IMR-90 (cell line): Measurements from ENCODE around the gene TRIM66. TPM values are rescaled to one million over a fixed set of nuclear protein-coding genes. Genes with fewer than 3 reads are reported as not detected.

Experiments
- ATAC-seq: fragments of 200-7000 bp; cut with Tn5 transposase; 2 replicates; pipeline ENCODE4 v1.9.1; 2020; ENCODE audit warnings: low read depth, mild to moderate bottlenecking, moderate library complexity
- BruUV-seq: library from RNA; stranded (reverse); fragments of 400-500 nt; replicated peaks from 2 replicates; lab custom pipeline; 2021; lab: Mats Ljungman, UMichigan
- CTCF ChIA-PET: fragments of 300-600 bp; formaldehyde crosslinking; extraction: SDS; loops from one replicate; lab custom pipeline; 2021; ENCODE audit warnings: antibody characterized with exemption; lab: Yijun Ruan, JAX
- POLR2A ChIA-PET: fragments of 300-600 bp; sonication (Branson Sonifier 250); formaldehyde crosslinking; loops from one replicate; lab custom pipeline; 2022; ENCODE audit warnings: antibody characterized with exemption; ENCODE audit not compliant: unreplicated experiment; lab: Charles Lee
- DNase-seq: peaks from one replicate; pipeline ENCODE4 v3.0.0; 2013
- H2AFZ ChIP-seq: replicated peaks from 2 replicates; pipeline ENCODE3; 2013; ENCODE audit warnings: low read length, mild to moderate bottlenecking; ENCODE audit not compliant: poor library complexity
- H2AK5ac ChIP-seq: 2 replicates; pipeline ENCODE4 v1.6.1; 2013; ENCODE audit warnings: low read depth, low read length, inconsistent platforms
- H2AK9ac ChIP-seq: replicated peaks from 2 replicates; pipeline ENCODE3; 2013; ENCODE audit warnings: mild to moderate bottlenecking, low read depth, low read length, moderate library complexity; ENCODE audit not compliant: poor library complexity
- H2BK120ac ChIP-seq: 2 replicates; pipeline ENCODE4 v1.6.1; 2013; ENCODE audit warnings: low read depth, low read length, inconsistent platforms
- H2BK15ac ChIP-seq: 3 replicates; pipeline ENCODE4 v1.6.1; 2013; ENCODE audit warnings: low read depth, low read length, inconsistent platforms
- H2BK20ac ChIP-seq: 2 replicates; pipeline ENCODE4 v1.6.1; 2013; ENCODE audit warnings: low read depth, mild to moderate bottlenecking, inconsistent platforms, low read length, moderate library complexity
- H2BK5ac ChIP-seq: 2 replicates; pipeline ENCODE4 v1.6.1; 2013; ENCODE audit warnings: mild to moderate bottlenecking, low read depth, low read length, inconsistent platforms; ENCODE audit not compliant: poor library complexity, severe bottlenecking
- H3K14ac ChIP-seq: replicated peaks from 2 replicates; pipeline ENCODE4 v1.6.1; 2013; ENCODE audit warnings: low read depth, low read length, inconsistent platforms
- H3K18ac ChIP-seq: 2 replicates; pipeline ENCODE4 v1.6.1; 2013; ENCODE audit warnings: low read depth, low read length, control low read depth
- H3K23ac ChIP-seq: 2 replicates; pipeline ENCODE4 v1.6.1; 2013; ENCODE audit warnings: low read depth, low read length, inconsistent platforms
- H3K27ac ChIP-seq: 2 replicates; pipeline ENCODE4 v1.5.1; 2013; ENCODE audit warnings: mild to moderate bottlenecking, control low read depth, low read length; ENCODE audit not compliant: insufficient read depth
- H3K27me3 ChIP-seq: 2 replicates; pipeline ENCODE4 v1.6.1; 2013; ENCODE audit warnings: low read length; ENCODE audit not compliant: control insufficient read depth, insufficient read depth
- H3K36me3 ChIP-seq: 2 replicates; pipeline ENCODE4 v1.6.1; 2013; ENCODE audit warnings: low read length, mixed read lengths; ENCODE audit not compliant: control insufficient read depth, insufficient read depth
- H3K4ac ChIP-seq: 2 replicates; pipeline ENCODE4 v1.6.1; 2013; ENCODE audit warnings: low read depth, low read length, inconsistent platforms
- H3K4me1 ChIP-seq: 2 replicates; pipeline ENCODE4 v1.6.1; 2013; ENCODE audit warnings: low read length, mixed read lengths; ENCODE audit not compliant: control insufficient read depth, insufficient read depth
- H3K4me2 ChIP-seq: 2 replicates; pipeline ENCODE4 v1.6.1; 2013; ENCODE audit warnings: low read depth, mild to moderate bottlenecking, control low read depth, low read length, moderate library complexity
- H3K4me3 ChIP-seq: 2 replicates; pipeline ENCODE4 v1.5.1; 2013; ENCODE audit warnings: low read depth, mild to moderate bottlenecking, control low read depth, low read length, moderate library complexity; ENCODE audit not compliant: insufficient read depth
- H3K56ac ChIP-seq: 2 replicates; pipeline ENCODE4 v1.6.1; 2013; ENCODE audit warnings: low read length, inconsistent platforms; ENCODE audit not compliant: insufficient read depth; ENCODE audit errors: extremely low read depth
- H3K79me1 ChIP-seq, 2 experiments: 2 replicates each; pipeline ENCODE4 v1.6.1; 2013; ENCODE audit warnings: low read length in 2 of 2, inconsistent platforms in 1 of 2, low read depth in 1 of 2
- H3K9ac ChIP-seq: 2 replicates; pipeline ENCODE4 v1.6.1; 2013; ENCODE audit warnings: low read depth, low read length, control low read depth
- H3K9me1 ChIP-seq: 2 replicates; pipeline ENCODE4 v1.6.1; 2013; ENCODE audit warnings: low read length, inconsistent platforms; ENCODE audit not compliant: insufficient read depth
- H3K9me3 ChIP-seq: 2 replicates; pipeline ENCODE4 v1.6.1; 2013; ENCODE audit warnings: low read length; ENCODE audit not compliant: control insufficient read depth, insufficient read depth
- H4K20me1 ChIP-seq: 2 replicates; pipeline ENCODE4 v1.6.1; 2013; ENCODE audit warnings: low read length, inconsistent platforms; ENCODE audit not compliant: insufficient read depth
- H4K5ac ChIP-seq: 2 replicates; pipeline ENCODE4 v1.6.1; 2013; ENCODE audit warnings: mild to moderate bottlenecking, low read depth, low read length, control low read depth
- H4K8ac ChIP-seq, 2 experiments: 2 replicates each; pipeline ENCODE4 v1.6.1; 2013; ENCODE audit warnings: low read depth in 2 of 2, low read length in 2 of 2, control low read depth in 1 of 2, inconsistent platforms in 1 of 2
- H4K91ac ChIP-seq: 2 replicates; pipeline ENCODE4 v1.6.1; 2013; ENCODE audit warnings: low read depth, low read length, inconsistent platforms; ENCODE audit not compliant: insufficient read depth
- BHLHE40 ChIP-seq: fragments of 150-350 bp; IDR thresholded peaks from 2 replicates; pipeline ENCODE4 v1.6.1; 2016; ENCODE audit warnings: mild to moderate bottlenecking, low read depth, low read length
- CEBPB ChIP-seq: IDR thresholded peaks from 2 replicates; pipeline ENCODE4 v1.6.1; 2012; ENCODE audit warnings: low read depth, low read length, improper control_type of control experiment
- FOS ChIP-seq: fragments of 150-350 bp; IDR thresholded peaks from 2 replicates; pipeline ENCODE4 v1.6.1; 2016; ENCODE audit warnings: low read depth, low read length
- MAFK ChIP-seq: IDR thresholded peaks from 2 replicates; pipeline ENCODE4 v1.6.1; 2012; ENCODE audit warnings: low read depth, low read length, improper control_type of control experiment
- MAZ ChIP-seq: IDR thresholded peaks from 2 replicates; pipeline ENCODE4 v1.6.1; 2012; ENCODE audit warnings: low read depth, mild to moderate bottlenecking, low read length, improper control_type of control experiment, moderate library complexity, borderline replicate concordance
- NFE2L2 ChIP-seq: fragments of 150-350 bp; IDR thresholded peaks from 2 replicates; pipeline ENCODE4 v1.6.1; 2016; ENCODE audit warnings: low read depth, mild to moderate bottlenecking, low read length
- RAD21 ChIP-seq: IDR thresholded peaks from 2 replicates; pipeline ENCODE4 v1.6.1; 2012; ENCODE audit warnings: low read length, improper control_type of control experiment
- RFX5 ChIP-seq: IDR thresholded peaks from 2 replicates; pipeline ENCODE4 v1.8.0; 2012; ENCODE audit warnings: low read depth, mild to moderate bottlenecking, low read length, moderate library complexity
- SMC3 ChIP-seq: fragments of 150-350 bp; IDR thresholded peaks from 2 replicates; pipeline ENCODE4 v1.6.1; 2016; ENCODE audit warnings: low read depth, mild to moderate bottlenecking, antibody characterized with exemption, low read length, moderate library complexity
- WGBS, 2 experiments: methylation state at CpG; one replicate each; pipeline versions ENCODE4 v1.1.5 to v1.1.7; 2013; ENCODE audit warnings: missing lambda C conversion rate in 2 of 2; ENCODE audit not compliant: insufficient read length in 1 of 2; ENCODE audit errors: extremely low coverage in 2 of 2; 5-methylcytosine and 5-hydroxymethylcytosine counted together
- dilution Hi-C: fragments of 300-500 bp; cut with HindIII; formaldehyde crosslinking; loops from one replicate; pipeline ENCODE4 v1.14.3; 2018; ENCODE audit warnings: low sequenced_read_pairs; ENCODE audit not compliant: unreplicated experiment
- in situ Hi-C: fragments of 300-500 bp; cut with MboI; formaldehyde crosslinking; loops from 3 replicates; pipeline ENCODE4 v1.14.3; 2019; ENCODE audit warnings: low sequenced_read_pairs, inconsistent platforms, mixed read lengths
- intact Hi-C: fragments of 100-400 bp; cut with micrococcal nuclease; formaldehyde crosslinking; loops from 2 replicates; pipeline ENCODE4 v1.10.0; 2022
- polyA plus RNA-seq, 3 experiments: library from polyadenylated mRNA; depleted of rRNA; stranded (reverse); fragments of >200 nt; gene quantifications; 2 replicates each; pipeline ENCODE4 v1.2.3, GENCODE V29; 2012; ENCODE audit warnings: low replicate concordance in 1 of 3
- total RNA-seq: library from RNA; depleted of rRNA; stranded (reverse); fragments of >200 nt; gene quantifications from 2 replicates; pipeline ENCODE4 v1.2.3, GENCODE V29; 2012
- TF ChIP-seq, protein P1 (sequence below): fragments of 150-350 bp; IDR thresholded peaks from 2 replicates; pipeline ENCODE4 v1.6.1; 2017; ENCODE audit warnings: mild to moderate bottlenecking, antibody characterized with exemption, low read length, low read depth
- TF ChIP-seq, protein P2 (sequence below): fragments of 150-350 bp; IDR thresholded peaks from 2 replicates; pipeline ENCODE4 v1.6.1; 2016; ENCODE audit warnings: low read depth, mild to moderate bottlenecking, low read length, moderate library complexity, borderline replicate concordance

The TRIM66 gene
- total and polyA plus RNA-seq, 2 of the 4 experiments (the other 2 are of a cell fraction), result 4.4 to 5.0 TPM

DNA sequence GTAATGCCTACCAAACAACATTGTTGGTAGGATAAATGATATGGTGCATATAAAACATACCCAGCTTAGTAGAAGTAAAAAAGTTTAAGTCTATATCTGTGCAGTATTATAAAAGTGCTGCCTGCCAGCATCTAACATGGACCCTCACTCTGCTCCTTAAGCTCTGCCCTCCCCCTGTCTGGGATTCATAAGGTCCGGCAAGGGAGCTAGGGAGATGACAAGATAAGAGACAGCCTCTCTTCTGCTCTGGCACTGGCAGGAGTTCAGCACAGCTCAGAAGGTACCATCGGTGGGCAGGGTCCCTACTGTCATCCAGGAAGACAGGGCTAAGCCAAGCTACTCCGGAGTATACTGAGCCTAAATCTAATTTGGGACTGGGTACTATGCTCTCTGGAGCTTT is 42.8 kb downstream of the TRIM66 start:
- H3K79me1 ChIP-seq, result no peaks in the 10 kb centered on the region; a peak in 1 of 4 replicates
- WGBS, 2 experiments, result 80% methylated on average over 1 of the region's 3 CpGs; no CpG with 5 or more reads in 1 of the 2 experiments
- H4K91ac ChIP-seq, result no peak overlapping the region
- no peaks in the 10 kb centered on the region for H4K20me1 ChIP-seq
- no peak overlapping the region for H3K56ac ChIP-seq
- H4K8ac ChIP-seq, result no peak overlapping the region
- peaks cover 2% of the 10 kb centered on the region; the same call in 1 of the 2 replicates for H3K4me1 ChIP-seq
- H2BK15ac ChIP-seq, result no peak overlapping the region
- H3K14ac ChIP-seq, result no peak overlapping the region
- no peak overlapping the region for H3K27ac ChIP-seq
- peaks cover 9% of the 10 kb centered on the region for H3K9me1 ChIP-seq
- H2BK20ac ChIP-seq, result no peak overlapping the region
- H2BK5ac ChIP-seq, result no peak overlapping the region
- no peak overlapping the region for H3K4me2 ChIP-seq
- H4K5ac ChIP-seq, result no peak overlapping the region
- dilution Hi-C loops (no loop called here), intact Hi-C loops (no loop called here), in situ Hi-C loops (no loop called here)
- no peaks in the 10 kb centered on the region for H3K27me3 ChIP-seq
- no peak overlapping the region for H3K23ac ChIP-seq
- no peak for TF ChIP-seq BHLHE40
- no peak for TF ChIP-seq RFX5
- no peak for TF ChIP-seq SMC3
- TF ChIP-seq NFE2L2, result no peak
- TF ChIP-seq, protein P1, sequence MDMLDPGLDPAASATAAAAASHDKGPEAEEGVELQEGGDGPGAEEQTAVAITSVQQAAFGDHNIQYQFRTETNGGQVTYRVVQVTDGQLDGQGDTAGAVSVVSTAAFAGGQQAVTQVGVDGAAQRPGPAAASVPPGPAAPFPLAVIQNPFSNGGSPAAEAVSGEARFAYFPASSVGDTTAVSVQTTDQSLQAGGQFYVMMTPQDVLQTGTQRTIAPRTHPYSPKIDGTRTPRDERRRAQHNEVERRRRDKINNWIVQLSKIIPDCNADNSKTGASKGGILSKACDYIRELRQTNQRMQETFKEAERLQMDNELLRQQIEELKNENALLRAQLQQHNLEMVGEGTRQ, result no peak
- TF ChIP-seq, protein P2, sequence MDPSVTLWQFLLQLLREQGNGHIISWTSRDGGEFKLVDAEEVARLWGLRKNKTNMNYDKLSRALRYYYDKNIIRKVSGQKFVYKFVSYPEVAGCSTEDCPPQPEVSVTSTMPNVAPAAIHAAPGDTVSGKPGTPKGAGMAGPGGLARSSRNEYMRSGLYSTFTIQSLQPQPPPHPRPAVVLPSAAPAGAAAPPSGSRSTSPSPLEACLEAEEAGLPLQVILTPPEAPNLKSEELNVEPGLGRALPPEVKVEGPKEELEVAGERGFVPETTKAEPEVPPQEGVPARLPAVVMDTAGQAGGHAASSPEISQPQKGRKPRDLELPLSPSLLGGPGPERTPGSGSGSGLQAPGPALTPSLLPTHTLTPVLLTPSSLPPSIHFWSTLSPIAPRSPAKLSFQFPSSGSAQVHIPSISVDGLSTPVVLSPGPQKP, result no peak
- TF ChIP-seq RAD21, result no peak
- no peak for TF ChIP-seq MAFK
- no peak for TF ChIP-seq CEBPB
- no peak for TF ChIP-seq MAZ
- no peak for TF ChIP-seq FOS
- no peak overlapping the region for H3K18ac ChIP-seq
- no peak for ATAC-seq
- DNase-seq, result no peak
- CTCF ChIA-PET, result interaction anchor here (0.9 kb wide), 1 partner anchor 9 kb away, joined by 3 read pairs; no protein-coding TSS in a partner anchor
- H3K4ac ChIP-seq, result no peak overlapping the region
- H2AK5ac ChIP-seq, result no peak overlapping the region
- no peak overlapping the region for H2AFZ ChIP-seq
- POLR2A ChIA-PET, result no interaction called here
- no peak overlapping the region for H3K4me3 ChIP-seq
- no peak overlapping the region for H2BK120ac ChIP-seq
- BruUV-seq, result no TSS peak
- no peak overlapping the region for H2AK9ac ChIP-seq
- H3K9ac ChIP-seq, result no peak overlapping the region
- no peaks in the 10 kb centered on the region; the same call in 1 of the 2 replicates for H3K9me3 ChIP-seq
- H3K36me3 ChIP-seq, result peaks cover 33% of the 10 kb centered on the region
